SKM-1 treated with dmso at 0.1 percent for 144 hours (cell line): ENCODE results near the gene CCDC188.

ENCODE experiments used
- DNase-seq: peaks from one replicate; lab custom pipeline; 2025; ENCODE audit not compliant: unreplicated experiment; lab: John Stamatoyannopoulos, UW

The CCDC188 gene

DNA sequence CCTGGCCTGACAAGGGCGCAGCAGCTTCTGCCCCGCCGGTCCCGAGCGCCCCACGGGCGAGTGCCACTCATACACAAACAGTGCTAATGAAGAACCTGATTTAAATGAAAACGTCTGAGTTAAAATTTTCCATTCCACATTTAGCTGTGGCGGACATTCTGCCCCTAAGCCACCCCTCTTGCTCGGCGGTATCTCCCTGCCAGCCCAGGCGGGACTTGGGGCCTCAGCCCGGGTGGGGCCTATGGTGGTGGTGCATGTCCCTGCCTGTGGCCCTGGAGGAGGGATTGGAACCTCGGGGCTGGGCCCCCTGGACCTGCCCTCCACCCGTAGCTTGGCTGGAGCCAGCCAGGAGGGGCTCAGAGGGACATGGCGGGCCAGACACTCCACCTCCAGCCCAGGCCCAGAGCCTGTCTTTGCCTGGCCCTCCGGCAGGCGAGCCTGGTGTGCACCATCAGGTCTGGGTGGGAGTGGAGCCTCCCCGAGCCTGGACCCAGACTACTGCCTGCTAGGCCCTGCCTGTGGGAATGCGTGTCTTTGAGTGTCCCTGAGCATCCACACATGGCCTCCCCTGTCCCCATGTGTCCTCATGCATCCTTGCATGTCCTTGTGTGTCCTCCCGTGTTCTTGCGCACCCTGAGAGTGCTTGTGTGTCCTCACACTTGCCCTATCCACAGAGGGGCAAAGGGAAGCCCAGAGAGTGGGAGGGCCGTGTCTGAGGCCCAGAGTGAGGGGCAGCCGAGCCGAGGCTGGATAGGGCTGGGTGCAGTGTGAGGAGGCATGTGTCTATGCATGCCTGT is 14.9 kb downstream of the CCDC188 start:
- DNase-seq: no peak

DNA sequence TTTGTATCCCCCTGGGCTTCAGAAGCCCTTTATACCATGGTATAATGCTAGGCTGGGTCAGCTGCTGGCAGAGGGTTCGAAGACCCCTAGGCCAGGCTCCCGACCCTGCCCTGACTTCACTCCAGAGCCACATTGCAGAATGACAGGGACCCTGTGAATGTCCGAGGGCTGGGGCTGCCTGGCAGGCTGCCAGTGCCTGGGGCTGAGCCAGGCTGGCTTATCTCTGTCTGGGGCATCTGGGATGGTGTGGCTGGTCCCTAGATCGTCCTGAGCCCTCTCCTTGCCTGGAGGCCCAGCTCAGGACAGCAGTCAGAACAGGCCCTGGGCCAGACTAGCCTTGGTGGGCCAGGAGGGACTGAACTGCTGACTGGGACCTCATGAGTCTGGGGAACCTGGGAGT is 15.6 kb downstream of the CCDC188 start:
- DNase-seq: no peak

DNA sequence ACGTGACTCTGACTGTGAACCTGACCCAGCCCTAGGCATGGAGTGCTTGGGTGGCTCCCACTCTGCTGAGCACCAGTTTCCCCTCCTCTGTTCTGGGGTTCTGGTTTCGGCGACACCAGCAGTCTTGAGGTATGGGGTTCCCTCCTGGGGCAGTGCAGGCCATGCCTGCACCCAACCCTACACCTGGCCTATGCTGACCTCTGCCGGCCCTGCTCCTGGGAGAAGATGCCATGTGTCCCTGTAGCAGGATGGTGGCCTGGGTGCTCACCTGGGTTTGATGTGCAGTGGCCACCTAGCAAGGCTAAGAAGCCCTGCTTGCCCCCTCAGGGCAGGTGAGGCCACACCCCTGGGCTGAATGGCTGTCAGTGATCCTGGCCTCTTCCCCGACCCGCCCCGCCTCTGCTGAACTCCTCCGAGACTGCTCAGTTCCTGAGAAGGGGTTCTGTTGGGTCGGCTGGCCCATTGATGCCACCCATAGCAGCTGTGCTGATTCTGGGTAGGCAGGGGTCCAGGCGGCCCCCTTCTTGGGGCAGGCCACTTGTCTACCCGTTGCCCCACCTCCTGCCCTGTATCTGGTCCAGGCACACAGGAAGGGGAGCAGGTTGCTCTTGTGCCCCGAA is 16.8 kb downstream of the CCDC188 start:
- DNase-seq: no peak

DNA sequence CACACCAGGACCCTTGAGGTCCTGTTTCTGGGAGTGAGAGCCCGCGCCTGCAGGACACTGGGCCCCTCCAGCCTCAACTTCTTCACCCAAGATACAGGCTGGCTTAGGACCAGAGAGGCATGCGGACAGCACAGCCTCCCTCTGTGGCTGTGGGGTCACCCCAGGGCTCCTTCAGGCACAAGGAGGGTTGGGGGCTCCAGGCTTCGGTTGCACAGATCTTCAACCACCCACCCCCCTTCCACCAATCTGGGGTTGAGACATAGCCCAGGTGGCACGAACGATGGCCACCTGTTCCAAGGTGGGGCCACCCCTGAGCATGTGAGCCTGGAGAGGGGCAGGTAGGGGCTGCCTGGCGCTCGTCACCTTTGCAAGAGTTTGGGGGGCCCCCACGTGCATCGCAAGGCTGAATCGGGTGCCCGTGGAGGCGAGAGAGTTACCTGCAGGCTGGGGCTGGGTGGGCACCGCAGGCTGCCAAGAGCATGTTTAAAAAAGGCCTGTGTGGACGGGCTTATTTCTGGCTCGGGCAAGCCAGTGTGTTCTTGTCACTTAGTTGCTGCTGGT is 18.1 kb downstream of the CCDC188 start:
- no peak for DNase-seq

DNA sequence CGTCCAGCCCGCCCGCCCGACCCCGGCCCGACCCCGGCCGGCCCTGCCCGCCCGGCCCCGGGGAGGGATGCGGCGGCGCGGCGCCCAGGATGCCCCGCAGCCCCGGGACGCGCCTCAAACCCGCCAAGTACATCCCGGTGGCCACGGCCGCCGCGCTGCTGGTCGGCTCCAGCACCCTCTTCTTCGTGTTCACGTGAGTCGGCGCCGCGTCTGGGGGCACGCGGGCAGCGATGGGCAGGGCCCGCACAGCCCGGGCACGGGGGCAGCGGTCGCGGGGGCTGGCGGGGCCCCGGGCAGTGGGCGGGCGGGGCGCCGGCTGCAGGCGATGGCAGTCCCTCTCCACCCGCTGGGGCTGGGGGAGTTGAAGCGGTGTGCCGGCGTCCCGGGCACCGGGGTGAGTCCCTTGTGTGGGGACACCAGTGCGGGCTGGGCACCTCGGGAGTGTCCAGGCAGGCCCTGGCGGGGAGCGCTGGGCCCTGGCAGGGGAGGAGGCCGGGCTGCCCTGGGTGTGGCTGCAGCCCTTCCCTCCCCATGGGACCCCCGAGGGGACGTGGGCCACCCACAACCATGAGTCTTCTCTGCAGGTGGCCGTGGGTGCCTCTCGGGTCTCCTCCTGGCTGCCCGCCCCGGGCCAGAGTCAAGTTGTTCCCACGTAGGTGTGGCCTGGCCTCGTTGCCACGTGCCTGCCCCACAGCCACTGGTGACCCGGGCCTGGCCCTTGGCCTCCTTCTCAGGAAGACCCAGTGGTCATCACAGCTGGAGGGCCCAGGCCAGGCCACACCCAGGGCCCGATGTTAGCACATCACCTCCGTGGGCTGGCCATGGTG is 18.8 kb downstream of the CCDC188 start:
- no peak for DNase-seq

DNA sequence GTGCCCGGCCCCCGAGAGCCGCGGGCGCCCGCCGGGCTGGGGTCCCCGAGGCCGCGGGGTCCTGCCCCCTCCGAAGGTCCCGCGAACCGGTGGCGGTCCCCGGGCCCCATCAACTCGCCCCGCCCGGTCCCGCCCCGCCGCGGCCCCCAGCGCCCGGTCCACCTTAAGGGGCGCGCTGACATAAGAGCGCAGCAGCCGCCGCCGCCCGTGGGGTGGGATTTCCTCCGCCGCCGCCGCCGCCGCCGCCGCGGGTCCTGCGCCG is 19.3 kb downstream of the CCDC188 start, which contains the start of gene ZDHHC8:
Gene ZDHHC8, plus strand, starts transcription at position 208 of the 262 bp plus-strand sequence. CDS start 144 bp downstream, outside the sequence.
- no peak for DNase-seq

DNA sequence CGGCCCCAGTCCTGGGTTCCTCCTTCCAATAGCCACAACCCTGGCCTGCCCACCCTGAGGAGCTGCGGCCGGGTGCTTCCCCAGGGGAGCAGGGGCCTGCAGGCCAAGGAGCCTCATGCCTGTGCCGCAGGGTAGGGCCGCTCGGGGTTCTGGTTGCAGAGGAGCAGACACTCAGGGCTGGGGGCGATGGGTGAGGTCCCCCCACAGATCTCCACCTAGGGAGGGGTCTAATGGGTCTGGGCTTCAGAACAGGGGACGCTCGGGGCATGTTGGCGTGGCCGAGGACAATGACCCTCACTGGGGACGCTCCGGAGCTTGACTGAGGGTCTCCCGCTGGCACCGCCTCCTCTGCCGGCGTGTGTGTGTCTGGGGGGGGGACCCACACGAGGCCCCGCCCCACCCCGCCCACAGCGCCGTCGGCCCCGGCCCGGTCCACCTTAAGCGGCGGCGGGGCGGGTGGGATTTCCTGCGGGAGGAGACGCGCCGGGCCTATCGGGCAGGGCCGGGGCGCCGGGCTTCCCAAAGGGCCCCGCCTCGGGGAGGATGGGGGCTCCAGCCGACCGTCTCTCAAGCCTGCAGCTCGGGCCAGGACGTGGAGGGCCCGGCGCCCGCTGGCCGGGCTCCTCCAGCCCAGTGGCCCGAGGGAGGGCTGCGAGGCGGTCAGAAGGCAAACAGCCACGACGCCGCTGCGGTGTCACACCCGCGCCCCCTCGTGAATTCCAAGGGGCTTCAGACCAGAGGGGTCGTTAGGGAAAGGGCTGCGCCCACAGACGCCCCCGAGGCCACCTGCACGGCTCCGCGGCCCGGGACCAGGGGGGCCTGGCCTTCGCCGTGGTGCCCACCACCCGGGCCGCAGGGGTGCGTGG is 19.9 kb downstream of the CCDC188 start:
- DNase-seq: no peak

DNA sequence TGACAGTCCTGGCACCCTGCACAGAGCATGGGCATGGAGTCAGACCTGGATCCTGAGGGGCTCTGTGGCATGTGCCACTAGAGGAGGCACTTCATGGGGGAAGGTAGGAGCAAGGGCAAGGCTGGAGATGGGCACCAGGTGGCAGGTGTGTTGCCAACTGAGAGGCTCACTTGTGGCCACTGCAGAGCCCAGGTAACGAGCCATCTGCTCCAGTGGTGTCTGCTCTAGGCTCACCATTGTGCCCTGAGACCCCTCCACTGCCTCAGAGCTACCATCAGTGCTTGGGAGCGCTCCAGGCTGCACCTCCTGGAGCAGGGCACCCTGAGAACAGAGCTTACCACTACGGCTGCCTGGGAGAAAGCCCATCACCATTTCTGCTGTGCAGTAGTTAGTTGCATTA is 20.5 kb downstream of the CCDC188 start:
- no peak for DNase-seq

DNA sequence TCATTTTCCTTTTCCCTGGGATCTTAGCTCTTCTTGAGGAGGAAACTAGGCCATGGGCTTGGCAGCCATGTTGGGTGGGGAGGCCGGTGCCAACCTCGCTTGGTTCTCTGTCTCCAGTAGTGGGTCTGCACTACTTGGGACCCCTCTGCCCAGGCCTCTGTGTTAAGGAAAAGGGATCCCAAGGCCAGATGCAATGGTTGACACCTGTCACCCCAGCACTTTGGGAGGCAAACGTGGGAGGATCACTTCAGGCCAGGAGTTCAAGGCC is 21.2 kb downstream of the CCDC188 start:
- DNase-seq: no peak

DNA sequence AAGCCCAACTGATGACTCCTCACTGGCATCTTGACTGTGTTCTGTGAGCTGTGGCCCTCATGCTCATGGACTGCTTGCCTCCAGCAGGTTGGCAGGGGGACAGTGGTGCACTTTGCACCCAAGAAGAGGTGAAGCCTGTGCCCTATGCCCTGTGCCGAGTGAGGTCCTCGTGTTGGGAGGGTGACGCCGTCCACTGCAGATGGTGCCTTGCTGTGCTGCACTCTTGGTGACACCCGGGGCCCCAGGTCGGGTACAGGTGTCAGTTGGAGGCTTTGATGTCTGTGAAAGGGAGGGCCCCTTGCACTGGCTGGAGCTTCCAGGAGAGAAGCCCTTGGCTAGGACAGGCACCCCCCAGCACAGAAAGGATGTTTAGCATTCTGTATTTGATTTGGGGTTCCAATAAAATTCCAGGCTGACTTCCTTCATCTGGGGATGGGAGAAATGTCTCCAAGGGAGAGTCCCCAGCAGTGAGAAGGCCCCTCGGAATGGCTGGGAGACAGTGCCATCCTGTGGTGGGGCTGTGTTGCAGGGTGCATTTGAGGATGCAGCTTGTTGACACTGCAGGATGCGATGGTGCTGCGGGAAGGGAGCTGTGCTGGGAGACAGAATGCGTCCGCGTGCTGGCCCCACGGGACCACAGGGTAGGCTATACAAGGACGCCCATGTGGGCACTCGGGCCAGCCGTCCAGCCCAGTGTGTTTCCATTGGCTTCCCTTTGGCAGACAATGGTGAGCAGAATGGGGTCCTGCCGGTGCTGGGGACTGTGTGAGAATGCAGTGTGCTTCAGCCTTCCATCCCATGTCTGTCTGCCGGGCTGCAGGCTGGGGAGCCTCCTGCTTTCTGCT is 21.7 kb downstream of the CCDC188 start:
- DNase-seq: no peak

DNA sequence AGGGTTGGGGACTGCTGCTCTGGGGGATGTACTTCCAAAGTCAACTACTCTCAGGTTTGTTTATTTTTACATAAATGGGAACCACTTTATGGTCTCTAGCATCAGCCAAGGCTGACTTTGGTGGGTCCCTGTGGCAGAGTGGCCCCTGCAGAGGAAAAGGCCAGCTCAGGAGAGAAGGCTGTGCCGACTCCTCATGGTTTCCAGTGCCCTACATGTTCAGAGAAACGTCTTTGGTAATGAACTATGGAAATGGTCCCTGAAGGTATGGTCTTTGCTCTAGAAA is 22.3 kb downstream of the CCDC188 start:
- DNase-seq: no peak

DNA sequence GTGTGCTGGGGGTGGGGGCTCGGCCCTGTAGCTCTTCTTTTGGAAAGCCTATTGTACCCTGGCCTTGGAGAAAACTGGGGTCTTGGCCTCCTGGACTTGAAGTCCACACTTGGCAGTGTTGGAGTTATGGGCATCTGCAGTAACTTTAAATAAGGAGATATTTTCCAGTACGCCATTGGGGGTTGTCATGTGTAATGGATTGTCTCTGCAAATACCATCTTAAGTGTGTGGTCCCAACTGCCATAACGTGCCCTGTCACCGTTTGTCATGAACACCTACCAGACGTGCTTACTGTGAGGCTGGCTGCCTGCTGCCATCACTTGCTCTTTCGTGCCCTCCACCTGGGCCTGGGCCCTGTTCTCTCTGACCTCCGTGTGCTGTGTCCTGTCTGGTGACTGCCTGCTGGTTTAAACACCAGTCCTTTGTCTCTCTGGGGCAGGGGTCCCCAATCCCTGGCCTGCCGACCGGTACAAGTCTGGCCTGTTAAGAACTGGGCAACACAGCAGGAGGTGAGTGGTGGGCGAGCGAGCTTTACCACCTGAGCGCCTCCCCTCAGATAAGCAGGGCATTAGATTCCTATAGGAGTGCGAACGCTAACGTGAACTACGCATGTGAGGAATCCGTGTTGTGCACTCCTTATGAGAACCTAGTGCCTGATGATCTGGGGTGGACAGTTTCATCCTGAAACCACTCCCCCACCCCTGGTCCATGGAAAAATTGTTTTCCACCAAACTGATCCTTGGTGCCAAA is 22.8 kb downstream of the CCDC188 start:
- no peak for DNase-seq

DNA sequence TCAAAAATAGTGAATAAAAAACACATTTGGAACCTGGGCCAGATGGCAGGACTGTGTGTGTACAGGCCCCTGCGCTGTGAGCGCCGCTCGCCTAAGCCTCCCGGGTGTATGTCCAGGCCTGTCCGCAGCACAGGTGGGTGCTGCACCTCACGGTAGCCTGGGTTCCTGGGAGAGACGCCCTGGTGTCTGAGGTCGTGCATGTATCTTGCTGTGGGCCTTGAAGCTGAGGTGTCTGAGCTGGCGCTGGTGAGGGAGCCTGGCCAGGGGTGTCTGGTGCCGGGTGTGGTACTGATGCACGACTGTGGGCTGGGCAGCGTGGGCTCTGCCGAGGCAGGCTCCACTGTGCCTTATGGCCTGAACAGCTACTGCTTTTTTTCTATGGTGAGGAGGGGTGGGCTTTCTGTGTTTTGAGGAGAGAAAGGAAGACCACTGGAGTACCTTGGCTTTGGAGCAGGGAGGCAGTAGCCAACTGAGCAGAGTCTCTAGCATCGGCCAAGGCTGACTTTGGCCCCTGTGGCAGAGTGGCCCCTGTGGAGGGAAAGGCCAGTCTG is 23.5 kb downstream of the CCDC188 start:
- no peak for DNase-seq

DNA sequence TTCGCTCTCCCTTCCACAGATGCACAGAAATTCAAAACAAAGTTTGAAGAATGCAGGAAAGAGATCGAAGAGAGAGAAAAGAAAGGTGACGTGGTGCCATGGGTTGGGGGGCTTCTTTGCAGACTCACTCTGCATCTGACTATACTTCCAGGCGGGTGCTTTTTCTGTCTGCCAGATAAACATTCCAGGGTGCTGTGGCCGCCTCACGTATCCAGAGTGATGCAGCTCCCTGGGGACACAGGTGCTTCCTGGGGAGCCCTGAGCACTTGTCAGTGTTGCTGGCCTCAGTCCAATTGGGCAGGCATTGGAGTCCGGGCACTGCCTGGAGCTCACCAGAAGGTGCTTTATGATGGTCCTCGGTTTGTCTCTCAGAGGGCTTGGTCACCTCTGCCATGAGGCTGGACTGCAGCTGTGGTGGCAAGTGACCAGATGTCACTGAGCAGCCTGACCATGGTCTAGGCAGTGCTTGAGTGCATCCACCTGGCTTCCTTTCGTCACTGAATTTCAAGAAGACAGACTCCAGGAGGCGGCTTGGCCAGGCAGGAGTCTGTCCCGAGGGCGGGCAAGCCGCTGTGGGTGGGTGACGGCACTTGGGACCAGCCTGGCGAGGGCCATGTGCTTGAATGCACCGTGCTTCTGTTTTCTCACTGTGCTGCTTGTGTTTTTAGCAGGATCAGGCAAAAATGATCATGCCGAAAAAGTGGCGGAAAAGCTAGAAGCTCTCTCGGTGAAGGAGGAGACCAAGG is 24.4 kb downstream of the CCDC188 start:
- DNase-seq: no peak

DNA sequence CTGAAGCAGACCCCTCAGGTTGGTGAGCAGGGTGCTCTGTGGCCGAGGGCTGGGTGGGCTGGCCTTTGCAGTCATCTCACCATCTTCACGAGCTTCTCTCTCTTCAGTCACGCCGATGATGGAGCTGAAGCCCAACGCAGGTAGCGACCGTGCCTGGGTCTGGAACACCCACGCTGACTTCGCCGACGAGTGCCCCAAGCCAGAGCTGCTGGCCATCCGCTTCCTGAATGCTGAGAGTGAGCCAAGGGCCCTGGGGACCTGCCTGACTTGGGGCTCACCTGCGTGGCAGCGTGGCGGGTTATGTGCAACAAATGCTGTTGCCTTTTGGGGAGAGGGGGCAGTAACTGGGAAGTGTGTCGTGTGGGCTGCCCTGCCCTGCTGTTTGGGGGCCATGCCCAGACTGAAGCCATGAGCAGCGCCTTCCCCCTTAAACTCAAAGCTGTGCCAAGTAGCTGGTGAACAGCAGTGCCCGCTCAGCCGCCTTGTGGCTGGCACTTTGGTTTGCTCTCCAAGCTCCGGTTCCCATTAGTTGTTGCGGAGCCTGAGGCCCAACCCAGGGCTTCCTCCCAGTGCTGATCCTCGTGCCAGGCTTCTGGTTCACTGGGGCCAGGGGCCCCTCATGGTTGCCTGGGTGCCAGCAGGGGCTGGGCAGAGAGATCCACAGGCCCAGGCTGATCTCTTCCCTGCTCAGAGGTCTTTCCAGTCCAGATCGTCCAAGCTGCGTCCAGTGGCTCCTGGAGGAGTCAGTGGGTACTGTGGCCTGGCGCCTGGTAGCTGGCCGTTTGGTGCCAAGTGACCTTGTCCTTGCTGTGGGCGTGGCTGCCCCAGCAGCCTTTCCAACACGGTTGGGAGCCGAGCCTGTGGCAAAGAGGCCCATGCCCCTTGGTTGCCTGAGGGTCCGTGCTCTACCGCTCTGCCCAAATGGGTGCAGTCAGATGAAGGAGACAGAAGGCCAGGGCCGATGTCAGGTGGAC is 25.4 kb downstream of the CCDC188 start:
- no peak for DNase-seq

DNA sequence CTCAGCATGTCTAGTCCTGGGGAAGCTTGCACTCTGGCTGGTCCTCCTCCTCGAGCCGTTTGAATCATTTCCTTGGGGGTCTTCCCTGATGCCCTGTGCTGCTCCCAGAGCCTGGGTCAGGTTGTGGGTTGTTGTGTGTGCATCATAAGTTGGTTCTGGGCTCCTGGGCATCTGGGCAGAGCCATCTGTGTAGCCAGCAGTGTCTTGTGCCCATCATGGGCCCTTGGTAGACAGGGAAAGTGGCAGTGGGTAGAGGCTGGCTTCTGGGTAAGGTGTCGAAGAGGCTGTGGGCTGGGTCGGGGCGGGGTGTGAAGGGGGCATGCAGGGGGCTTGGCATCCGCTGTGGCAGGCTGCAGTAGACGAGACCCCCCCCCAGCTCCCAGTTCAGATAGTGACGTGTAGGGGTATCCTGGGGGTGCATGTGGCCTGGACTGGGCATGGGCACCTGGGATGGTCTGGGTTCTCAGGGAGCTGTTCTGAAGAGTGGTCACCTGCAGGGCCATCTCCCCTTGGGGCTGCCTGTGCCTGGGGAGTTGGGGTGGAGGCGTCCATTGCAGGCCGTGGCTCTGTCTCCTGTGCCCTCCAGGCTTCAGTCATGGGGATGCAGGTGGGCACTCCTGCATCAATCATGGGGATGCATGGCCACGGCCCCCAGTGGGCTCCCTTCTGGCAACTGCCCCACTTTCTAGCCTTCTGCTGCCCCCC is 26.6 kb downstream of the CCDC188 start:
- DNase-seq: no peak
